ENCODE results near the gene AKNA. TPM values are rescaled to one million over a fixed set of nuclear protein-coding genes. Genes with fewer than 3 reads are reported as not detected.

The AKNA gene
- total RNA-seq, 4 donors from 2014 or later: 6.4 to 13.2 (median 8.0) TPM

DNA sequence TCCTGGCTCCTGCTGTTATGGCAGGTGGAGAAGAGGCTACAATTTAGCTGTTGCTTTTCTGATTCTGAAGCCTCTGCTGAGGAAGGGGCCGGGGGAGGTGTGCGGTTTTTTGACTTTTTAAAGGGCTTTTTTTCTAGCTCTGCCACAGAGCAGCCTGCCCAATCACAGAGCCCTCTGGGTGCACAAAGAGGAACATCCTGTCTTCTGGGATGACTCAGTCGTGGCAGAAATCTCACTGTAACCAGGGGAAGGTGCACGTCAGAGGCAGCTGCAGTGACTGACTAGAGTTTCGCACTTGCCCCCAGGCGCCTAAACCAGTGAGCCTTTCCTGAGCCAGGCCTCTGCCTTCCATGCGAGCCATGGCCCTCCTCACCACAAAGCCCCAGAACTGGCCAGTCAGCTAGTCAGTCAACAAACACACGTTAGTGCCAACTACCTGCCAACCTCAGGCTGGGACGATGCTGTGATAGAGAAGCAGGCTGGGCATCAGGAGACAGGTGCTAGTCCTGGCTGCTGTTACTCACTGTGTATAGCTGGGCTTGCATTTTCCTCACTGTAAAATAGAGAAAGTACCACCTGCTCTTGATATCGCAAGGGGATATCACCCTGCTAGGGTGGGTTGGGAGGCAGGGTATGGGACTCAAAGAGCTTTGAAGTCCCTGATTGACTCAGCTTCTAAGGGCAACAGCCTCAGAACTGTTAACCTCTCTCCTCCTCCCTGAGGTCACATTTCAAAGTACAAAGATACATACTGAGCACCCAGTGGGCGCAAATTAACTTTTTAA lies 2.2 kb downstream of the AKNA start:
- WGBS, 2 donors: 28 to 43% methylated on average over 11 of the region's 11 CpGs
- no peak for TF ChIP-seq POLR2A (IDR thresholded peaks at IDR 0.05)
- no peak for TF ChIP-seq CTCF (IDR thresholded peaks at IDR 0.05)
- DNase-seq (ENCODE audit: low spot score in 2 of 2): peak; percentile 81 to 93
- H3K4me3 ChIP-seq (ENCODE audit: low read depth, poor library complexity, severe bottlenecking): no peak overlapping the region
- intact Hi-C loops (cut with DNase I; ENCODE audit: low total_unique reads): no loop called here

DNA sequence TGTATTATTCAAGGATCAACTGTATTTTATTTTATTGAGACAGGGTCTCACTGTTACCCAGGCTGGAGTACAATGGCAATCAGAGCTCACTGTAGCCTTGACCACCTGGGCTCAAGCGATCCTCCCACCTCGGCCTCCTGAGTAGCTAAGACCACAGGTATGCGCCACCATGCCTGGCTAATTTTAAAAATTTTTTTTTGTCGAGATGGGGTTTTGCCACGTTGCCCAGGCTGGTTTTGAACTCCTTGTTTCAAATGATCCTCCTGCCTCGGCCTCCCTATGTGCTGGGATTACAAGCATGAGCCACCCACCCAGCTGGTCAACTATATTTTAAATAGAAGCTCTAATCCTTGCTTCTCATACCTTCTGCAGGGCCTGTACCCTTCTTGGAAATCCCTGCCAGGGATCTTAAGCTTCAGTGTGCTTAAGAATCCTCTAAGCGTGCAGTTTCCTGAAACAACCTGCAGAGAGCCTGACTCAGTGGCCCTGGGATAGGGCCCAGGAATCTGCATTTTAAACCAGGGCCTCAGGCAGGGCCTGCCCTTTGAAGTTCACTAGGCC lies 2.9 kb downstream of the AKNA start:
- no peak overlapping the region for H3K4me3 ChIP-seq (ENCODE audit: low read depth, poor library complexity, severe bottlenecking)
- WGBS, 2 donors: 80 to 84% methylated on average over 7 of the region's 7 CpGs
- no peak for DNase-seq (ENCODE audit: low spot score in 2 of 2)

GRCh38 chr9:114384341-114384740 lies 3.4 kb downstream of the AKNA start:
- DNase-seq (ENCODE audit: low spot score in 2 of 2): no peak
- no peak overlapping the region for H3K4me3 ChIP-seq (ENCODE audit: low read depth, poor library complexity, severe bottlenecking)
- WGBS, 2 donors: 47 to 63% methylated on average over 1 of the region's 1 CpG
- intact Hi-C loops (cut with DNase I; ENCODE audit: low total_unique reads): no loop called here
- no peak for TF ChIP-seq POLR2A (IDR thresholded peaks at IDR 0.05)

More for the DNA sequence above, 2.9 kb downstream of the AKNA start:
- intact Hi-C loops (cut with DNase I; ENCODE audit: low total_unique reads): no loop called here
- TF ChIP-seq POLR2A (IDR thresholded peaks at IDR 0.05) (no peak), CTCF (IDR thresholded peaks at IDR 0.05) (no peak)

DNA sequence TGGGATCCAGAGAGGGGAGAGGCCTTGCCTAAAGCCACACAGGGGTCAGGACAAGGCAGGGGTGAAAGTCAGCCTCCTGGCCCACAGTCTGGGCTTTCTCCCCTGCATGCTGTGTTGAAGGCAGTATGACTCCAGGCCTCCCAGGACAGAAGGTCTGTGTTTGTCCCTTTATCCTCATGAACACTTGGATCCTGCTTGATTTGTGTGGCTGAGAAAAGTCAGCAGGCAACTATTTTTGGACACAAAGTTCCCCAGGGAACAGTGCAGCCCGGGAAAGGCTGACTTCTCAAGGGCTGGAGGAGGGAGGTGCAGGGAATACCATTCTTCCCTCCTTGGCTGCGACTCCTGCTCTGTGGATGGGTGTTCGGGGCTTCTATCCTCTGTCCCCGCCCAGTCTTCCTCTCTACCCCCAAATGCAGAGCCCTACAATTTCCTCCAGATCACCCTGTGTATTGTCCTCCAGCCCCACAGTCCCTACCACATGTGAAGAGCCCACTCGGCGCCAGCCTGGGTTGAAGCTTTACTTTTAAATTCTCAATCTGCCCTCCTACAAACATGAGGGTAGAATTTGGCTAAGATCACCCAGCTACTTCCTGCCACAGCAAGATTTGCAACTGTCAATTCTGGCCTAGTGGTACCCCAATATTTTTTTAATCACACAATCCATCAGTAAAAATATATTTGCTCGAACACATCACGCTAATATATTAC lies 4.1 kb downstream of the AKNA start:
- no peak for TF ChIP-seq POLR2A (IDR thresholded peaks at IDR 0.05)
- TF ChIP-seq CTCF (IDR thresholded peaks at IDR 0.05): no peak

DNA sequence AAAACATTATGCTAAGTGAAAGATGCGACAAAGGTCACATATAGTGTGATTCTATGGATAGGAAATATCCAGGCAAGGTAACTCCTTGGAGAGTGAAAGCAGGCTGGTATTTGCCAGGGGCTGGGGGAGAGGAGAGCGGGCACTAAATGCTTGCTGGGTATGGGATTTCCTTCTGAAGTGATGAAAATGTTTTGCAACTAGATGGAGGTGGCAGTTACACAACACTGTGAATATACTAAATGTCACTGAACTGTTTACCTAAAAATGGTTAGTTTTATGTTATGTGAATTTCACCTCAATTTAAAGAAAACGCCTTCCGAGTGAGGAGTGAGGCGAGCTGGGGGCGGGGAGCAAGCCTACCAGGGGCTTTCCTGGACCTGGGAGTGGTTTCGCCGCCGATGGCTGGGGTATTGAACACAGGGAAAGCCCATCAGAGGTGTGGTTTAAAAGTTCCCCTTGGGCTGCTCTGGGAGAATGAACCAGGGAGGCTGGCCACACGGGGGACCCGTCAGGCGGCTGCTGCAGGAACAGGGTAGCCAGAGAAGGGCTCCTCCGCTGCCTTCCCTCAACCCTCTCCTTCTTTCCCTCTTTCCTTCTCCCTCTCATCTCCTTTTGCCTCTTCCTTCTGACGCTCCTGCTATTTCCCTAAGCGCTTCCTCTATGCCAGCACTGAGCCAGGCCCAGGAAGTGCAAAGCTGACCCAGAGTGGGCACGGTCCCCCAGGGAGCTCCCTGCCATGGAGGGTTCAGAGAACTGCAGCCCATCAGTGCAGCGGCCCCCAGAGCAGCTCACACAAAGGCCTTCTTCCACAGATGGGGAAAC lies 4.9 kb downstream of the AKNA start:
- 50 to 63% methylated on average over 17 of the region's 17 CpGs for WGBS, 2 donors
- H3K4me3 ChIP-seq (ENCODE audit: low read depth, poor library complexity, severe bottlenecking): no peak overlapping the region
- intact Hi-C loops (cut with DNase I; ENCODE audit: low total_unique reads): no loop called here
- peak in 1 of 2 donors; percentile 85 for DNase-seq (ENCODE audit: low spot score in 2 of 2)
- TF ChIP-seq CTCF (IDR thresholded peaks at IDR 0.05) (no peak), POLR2A (IDR thresholded peaks at IDR 0.05) (no peak)

More for the DNA sequence above, 4.1 kb downstream of the AKNA start:
- DNase-seq (ENCODE audit: low spot score in 2 of 2): no peak
- intact Hi-C loops (cut with DNase I; ENCODE audit: low total_unique reads): no loop called here
- 58 to 61% methylated on average over 8 of the region's 8 CpGs for WGBS, 2 donors
- no peak overlapping the region for H3K4me3 ChIP-seq (ENCODE audit: low read depth, poor library complexity, severe bottlenecking)
